ENCODE data around the gene SUGT1.
"Not testable (repeated sequence)": the region's sequence is repeated elsewhere in the genome, so short reads cannot be mapped to it uniquely, and the experiment has no call there.

SUGT1 gene

DNA sequence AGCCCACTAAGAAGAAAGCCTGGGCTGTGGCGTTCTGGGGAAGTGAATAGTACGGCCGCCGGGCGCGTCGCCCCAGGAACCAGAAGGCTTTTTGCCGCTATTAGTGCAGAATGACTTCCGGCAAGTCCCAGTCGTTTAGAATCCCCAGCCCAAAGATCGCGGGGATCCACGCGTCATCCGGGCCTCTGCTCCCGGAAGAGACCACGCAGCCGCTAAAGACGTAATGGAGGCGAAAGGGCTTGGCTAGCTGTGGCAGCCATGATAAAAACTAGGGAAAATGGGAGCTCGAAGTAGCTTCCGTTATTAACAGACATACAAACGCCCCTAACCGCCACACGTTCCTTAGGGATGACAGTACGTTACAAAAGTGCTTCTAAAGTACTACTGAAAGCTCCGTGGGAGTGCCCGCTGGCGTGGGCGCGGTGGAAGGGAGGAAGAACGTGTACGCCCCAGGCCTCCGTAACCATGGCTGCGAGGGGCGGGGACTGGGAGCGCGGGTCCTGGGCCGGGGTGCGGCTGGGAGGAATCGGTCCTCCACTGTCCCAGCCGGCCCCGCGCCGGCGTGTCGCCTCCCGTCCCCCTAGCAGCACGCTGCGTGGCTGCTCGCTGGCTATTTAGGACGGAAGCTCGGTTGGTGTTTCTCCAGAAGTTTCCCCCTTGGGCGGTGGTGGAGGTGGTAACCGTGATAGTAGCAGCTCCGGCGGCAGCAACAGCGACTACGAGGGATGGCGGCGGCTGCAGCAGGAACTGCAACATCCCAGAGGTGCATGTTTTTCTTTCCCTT, at the start of gene SUGT1:
SUGT1 (plus strand) TSS at position 641 of the 784 bp plus-strand sequence; CDS start at position 726, 85 bp downstream.
- TF ChIP-seq ZNF274 (IDR thresholded peaks at IDR 0.05; ENCODE audit: low read depth, low read length) (no peak), YY1 (IDR thresholded peaks at IDR 0.05; ENCODE audit: insufficient read depth, insufficient read length) (peak; percentile 49), SUZ12 (IDR thresholded peaks at IDR 0.05; ENCODE audit: extremely low read depth, insufficient read depth, insufficient read length) (no peak)
- peak; percentile 85 for DNase-seq (ENCODE audit: low read depth, low spot score)
- no peaks in the 10 kb centered on the region for H3K9me3 ChIP-seq (ENCODE audit: insufficient read depth, low read length)
- peaks cover 10% of the 10 kb centered on the region for H3K36me3 ChIP-seq (ENCODE audit: insufficient read depth, insufficient read length, low read length)
- no peaks in the 10 kb centered on the region for H3K4me1 ChIP-seq (ENCODE audit: insufficient read depth, insufficient read length)
- H3K4me3 ChIP-seq (ENCODE audit: insufficient read length, low read depth) = peak within 1 kb of the TSS; percentile 57
- H3K9ac ChIP-seq (ENCODE audit: insufficient read length, low read depth) = peak within 1 kb of the TSS; percentile 77
- no peaks in the 10 kb centered on the region for H3K27me3 ChIP-seq (ENCODE audit: insufficient read depth, insufficient read length)

DNA sequence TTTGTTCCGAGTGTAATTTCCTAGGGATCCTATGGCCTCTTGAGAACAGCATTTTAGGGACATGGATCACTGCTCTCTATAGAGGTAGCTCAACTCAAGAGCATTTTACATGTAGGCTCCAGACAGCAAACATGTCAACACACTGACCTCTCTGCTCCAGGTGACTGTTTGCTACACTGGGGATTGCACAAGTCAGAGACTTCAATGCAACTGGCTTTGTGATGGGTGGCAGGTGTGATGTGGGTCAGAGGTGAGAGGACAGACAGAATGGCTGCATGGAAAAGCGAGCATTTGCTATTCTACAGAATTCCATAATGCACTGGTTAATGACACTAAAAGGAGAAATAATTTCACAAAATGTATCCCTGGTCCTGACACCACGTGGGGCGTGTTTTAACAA, 49.3 kb upstream of the SUGT1 start:
- not testable (repeated sequence) for H3K4me3 ChIP-seq (ENCODE audit: insufficient read length, low read depth); H3K36me3 ChIP-seq (ENCODE audit: insufficient read depth, insufficient read length, low read length); DNase-seq (ENCODE audit: low read depth, low spot score); H3K9ac ChIP-seq (ENCODE audit: insufficient read length, low read depth); H3K4me1 ChIP-seq (ENCODE audit: insufficient read depth, insufficient read length); H3K9me3 ChIP-seq (ENCODE audit: insufficient read depth, low read length); H3K27me3 ChIP-seq (ENCODE audit: insufficient read depth, insufficient read length)

DNA sequence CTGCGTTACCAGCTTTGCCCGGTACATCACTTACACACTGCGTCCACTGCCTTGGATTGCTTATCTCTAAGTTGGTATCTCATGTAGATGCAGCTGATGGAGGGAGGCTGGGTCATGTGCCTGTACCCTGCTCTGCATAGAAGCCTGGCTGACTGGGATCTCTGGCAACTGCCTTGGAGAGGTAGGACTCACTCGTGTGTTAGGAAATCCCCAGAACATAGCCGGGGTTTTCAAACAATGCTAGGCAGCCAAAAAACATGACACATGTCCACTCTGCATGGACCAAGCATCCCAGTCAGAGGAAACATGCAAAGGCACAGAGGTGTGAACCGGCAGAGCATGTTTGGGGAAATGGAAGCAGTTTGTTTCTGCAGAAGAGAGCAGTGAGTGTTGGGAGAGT, 46.5 kb upstream of the SUGT1 start:
- not testable (repeated sequence) for H3K27me3 ChIP-seq (ENCODE audit: insufficient read depth, insufficient read length); H3K9ac ChIP-seq (ENCODE audit: insufficient read length, low read depth); H3K36me3 ChIP-seq (ENCODE audit: insufficient read depth, insufficient read length, low read length); H3K4me3 ChIP-seq (ENCODE audit: insufficient read length, low read depth); H3K9me3 ChIP-seq (ENCODE audit: insufficient read depth, low read length); DNase-seq (ENCODE audit: low read depth, low spot score); H3K4me1 ChIP-seq (ENCODE audit: insufficient read depth, insufficient read length)

DNA sequence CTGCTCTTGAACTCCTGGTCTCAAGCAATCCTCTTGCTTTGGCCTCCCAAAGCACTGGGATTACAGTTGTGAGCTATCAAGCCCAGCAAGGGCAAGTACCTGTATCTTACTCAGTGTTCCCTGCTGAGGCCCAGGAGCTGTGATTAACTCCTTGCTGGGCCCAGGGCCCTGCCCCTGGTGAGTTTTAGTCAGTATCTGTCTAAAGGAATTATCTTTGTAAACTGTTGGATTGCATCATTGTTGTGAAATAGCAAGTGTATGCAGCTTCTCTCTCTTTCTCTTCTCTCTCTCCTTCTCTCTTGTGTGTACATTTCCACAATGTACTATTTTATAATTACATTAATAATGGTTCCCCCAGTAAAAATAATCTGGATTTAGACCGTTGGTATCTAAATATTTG, 45.8 kb upstream of the SUGT1 start:
- H3K9ac ChIP-seq (ENCODE audit: insufficient read length, low read depth); H3K36me3 ChIP-seq (ENCODE audit: insufficient read depth, insufficient read length, low read length); DNase-seq (ENCODE audit: low read depth, low spot score); H3K27me3 ChIP-seq (ENCODE audit: insufficient read depth, insufficient read length); H3K4me1 ChIP-seq (ENCODE audit: insufficient read depth, insufficient read length); H3K9me3 ChIP-seq (ENCODE audit: insufficient read depth, low read length); H3K4me3 ChIP-seq (ENCODE audit: insufficient read length, low read depth): not testable (repeated sequence)

DNA sequence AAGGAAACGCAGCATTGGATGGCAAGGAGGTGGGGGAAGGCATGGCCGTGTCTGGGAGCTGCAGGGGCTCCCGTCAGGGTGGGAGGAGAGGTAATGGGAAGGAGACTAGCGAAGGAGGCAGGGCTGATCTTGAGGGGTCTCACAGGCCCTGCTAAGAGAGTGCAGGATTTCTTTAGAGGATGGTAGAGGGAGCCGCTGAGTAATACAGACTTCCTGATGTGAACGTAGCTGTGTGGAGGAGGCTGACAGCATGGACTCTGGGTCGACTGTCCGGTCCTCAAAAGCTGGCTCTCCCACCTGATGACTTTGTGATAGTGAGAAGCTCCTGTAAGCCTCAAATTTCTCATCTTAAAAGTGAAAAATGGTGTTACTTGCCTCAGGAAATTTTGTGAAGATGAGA, 44.5 kb upstream of the SUGT1 start:
- H3K27me3 ChIP-seq (ENCODE audit: insufficient read depth, insufficient read length); H3K36me3 ChIP-seq (ENCODE audit: insufficient read depth, insufficient read length, low read length); H3K4me1 ChIP-seq (ENCODE audit: insufficient read depth, insufficient read length); H3K4me3 ChIP-seq (ENCODE audit: insufficient read length, low read depth); DNase-seq (ENCODE audit: low read depth, low spot score); H3K9me3 ChIP-seq (ENCODE audit: insufficient read depth, low read length); H3K9ac ChIP-seq (ENCODE audit: insufficient read length, low read depth): not testable (repeated sequence)

DNA sequence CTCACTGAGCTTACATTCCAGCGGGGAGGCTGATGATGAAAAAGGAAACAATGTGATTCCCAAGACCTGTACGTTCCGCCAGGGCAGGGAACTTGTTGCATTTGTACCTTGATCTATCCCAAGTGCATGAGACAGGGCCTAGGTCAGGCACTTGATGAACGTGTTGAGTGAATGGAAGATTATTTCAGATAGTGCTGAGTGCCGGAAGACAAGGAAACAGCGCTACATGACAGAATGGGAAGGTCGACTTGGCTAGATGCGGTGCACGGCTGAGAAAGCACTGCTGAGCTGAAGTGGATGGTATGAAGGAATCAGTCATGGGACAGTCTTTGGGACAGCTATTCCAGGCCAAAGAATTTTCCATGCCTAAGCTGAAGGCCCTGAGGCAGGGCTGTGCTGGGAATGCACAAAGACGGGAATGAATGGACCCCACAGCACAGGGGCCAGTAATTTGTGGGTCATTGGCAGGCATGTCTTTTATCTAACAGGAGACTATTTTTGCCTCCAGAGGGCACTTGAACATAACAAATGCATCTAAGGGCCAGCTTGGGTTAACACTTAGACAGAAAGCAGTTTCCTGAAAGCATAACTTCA, 43.5 kb upstream of the SUGT1 start:
- not testable (repeated sequence) for H3K27me3 ChIP-seq (ENCODE audit: insufficient read depth, insufficient read length); H3K4me3 ChIP-seq (ENCODE audit: insufficient read length, low read depth)

DNA sequence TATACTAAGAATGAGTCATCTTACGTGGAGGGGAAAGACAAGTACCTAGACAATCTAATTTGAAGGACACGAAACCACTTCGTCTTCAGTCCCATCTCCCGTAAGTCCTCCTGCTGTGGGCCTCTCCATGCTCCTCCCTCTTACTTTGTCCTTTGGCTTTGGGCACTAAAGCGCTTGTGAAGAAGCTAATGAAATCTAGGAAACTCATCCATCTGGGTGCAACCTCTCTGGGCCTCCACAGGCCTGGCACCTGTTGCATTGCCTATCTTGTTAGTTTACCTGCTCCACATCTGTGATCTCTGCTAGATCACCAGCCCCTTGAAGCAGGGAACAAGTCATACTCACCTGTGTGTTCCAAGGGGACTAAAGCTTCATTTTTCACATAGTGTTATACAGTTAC, 42.5 kb upstream of the SUGT1 start:
- not testable (repeated sequence) for H3K9ac ChIP-seq (ENCODE audit: insufficient read length, low read depth); DNase-seq (ENCODE audit: low read depth, low spot score); H3K4me1 ChIP-seq (ENCODE audit: insufficient read depth, insufficient read length); H3K4me3 ChIP-seq (ENCODE audit: insufficient read length, low read depth); H3K27me3 ChIP-seq (ENCODE audit: insufficient read depth, insufficient read length); H3K9me3 ChIP-seq (ENCODE audit: insufficient read depth, low read length); H3K36me3 ChIP-seq (ENCODE audit: insufficient read depth, insufficient read length, low read length)

More for the DNA sequence above, 43.5 kb upstream of the SUGT1 start:
- not testable (repeated sequence) for DNase-seq (ENCODE audit: low read depth, low spot score); H3K4me1 ChIP-seq (ENCODE audit: insufficient read depth, insufficient read length); H3K9ac ChIP-seq (ENCODE audit: insufficient read length, low read depth); H3K36me3 ChIP-seq (ENCODE audit: insufficient read depth, insufficient read length, low read length); H3K9me3 ChIP-seq (ENCODE audit: insufficient read depth, low read length)

DNA sequence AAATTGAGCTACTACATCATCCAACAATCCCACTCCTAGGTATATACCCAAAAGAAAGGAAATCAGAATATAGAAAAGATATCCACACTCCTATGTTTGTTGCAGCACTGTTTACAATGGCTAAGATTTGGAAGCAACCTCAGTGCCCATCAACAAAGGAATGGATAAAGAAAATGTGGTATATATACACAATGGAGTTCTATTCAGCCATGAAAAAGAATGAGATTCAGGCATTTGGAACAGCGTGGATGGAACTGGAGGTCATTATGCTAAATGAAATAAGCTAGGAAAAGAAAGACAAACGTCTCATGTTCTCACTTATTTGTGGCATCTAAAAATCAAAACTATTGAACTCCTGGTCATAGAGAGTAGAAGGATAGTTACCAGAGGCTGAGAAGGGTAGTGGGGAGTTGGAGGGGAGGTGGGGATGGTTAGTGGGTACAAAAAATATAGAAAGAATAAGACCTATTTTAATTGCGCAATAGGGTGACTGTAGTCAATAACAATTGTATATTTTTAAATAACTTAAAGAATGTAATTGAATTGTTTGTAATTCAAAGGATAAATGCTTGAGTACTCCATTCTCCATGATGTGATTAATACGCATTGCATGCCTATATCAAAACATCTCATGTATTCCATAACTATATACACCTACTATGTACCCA, 37.4 kb upstream of the SUGT1 start:
- no peak overlapping the region for H3K9ac ChIP-seq (ENCODE audit: insufficient read length, low read depth)
- no peaks in the 10 kb centered on the region for H3K27me3 ChIP-seq (ENCODE audit: insufficient read depth, insufficient read length)

More for the DNA sequence above, 37.4 kb upstream of the SUGT1 start:
- no peak overlapping the region for H3K4me3 ChIP-seq (ENCODE audit: insufficient read length, low read depth)
- no peaks in the 10 kb centered on the region for H3K4me1 ChIP-seq (ENCODE audit: insufficient read depth, insufficient read length)
- no peaks in the 10 kb centered on the region for H3K9me3 ChIP-seq (ENCODE audit: insufficient read depth, low read length)
- TF ChIP-seq YY1 (IDR thresholded peaks at IDR 0.05; ENCODE audit: insufficient read depth, insufficient read length) = no peak
- TF ChIP-seq ZNF274 (IDR thresholded peaks at IDR 0.05; ENCODE audit: low read depth, low read length) = no peak
- TF ChIP-seq SUZ12 (IDR thresholded peaks at IDR 0.05; ENCODE audit: extremely low read depth, insufficient read depth, insufficient read length) = no peak
- no peaks in the 10 kb centered on the region for H3K36me3 ChIP-seq (ENCODE audit: insufficient read depth, insufficient read length, low read length)
- DNase-seq (ENCODE audit: low read depth, low spot score) = no peak

Measured in NT2/D1 (cell line).